Upper lobe of left lung (tissue), 6 donors: Measurements from ENCODE around the gene SAMMSON. TPM values are rescaled to one million over a fixed set of nuclear protein-coding genes. Genes with fewer than 3 reads are reported as not detected.

ENCODE experiments used
- ATAC-seq, 2 donors: fragments of 200-7000 bp; cut with Tn5 transposase; one replicate each; pipeline ENCODE4 v1.9.1; 2022; ENCODE audit warnings: mild to moderate bottlenecking in 2 of 2, moderate library complexity in 2 of 2; ENCODE audit not compliant: low FRiP score in 2 of 2
- DNase-seq, 2 donors: peaks; one replicate each; pipeline ENCODE4 v3.0.0-alpha.2; 2019 to 2020
- H3K27ac ChIP-seq, 4 donors: fragments of 200-600 bp; sonication (generic); one replicate each; pipeline ENCODE4 v1.5.1; 2016 to 2019
- H3K27me3 ChIP-seq, 4 donors: fragments of 200-600 bp; sonication (generic); one replicate each; pipeline ENCODE4 v1.5.1; 2017 to 2019
- H3K36me3 ChIP-seq, 4 donors: fragments of 200-600 bp; sonication (generic); one replicate each; pipeline ENCODE4 v1.5.1; 2016 to 2019
- H3K4me1 ChIP-seq, 4 donors: fragments of 200-600 bp; sonication (generic); one replicate each; pipeline ENCODE4 v1.5.1; 2018 to 2019
- H3K4me3 ChIP-seq, 4 donors: fragments of 200-600 bp; sonication (generic); one replicate each; pipeline ENCODE4 v1.5.1; 2017 to 2019; ENCODE audit warnings: mild to moderate bottlenecking in 2 of 4, moderate library complexity in 1 of 4
- H3K9me3 ChIP-seq, 4 donors: fragments of 200-600 bp; sonication (generic); one replicate each; pipeline ENCODE4 v1.5.1; 2018 to 2019
- CTCF ChIP-seq, 6 experiments: fragments of 450-650 bp in 4 of 6; fragments of 200-600 bp in 2 of 6; sonication (generic) in 2 of 6; IDR thresholded peaks; one replicate each; pipeline ENCODE4 v1.5.1; 2016 to 2019; ENCODE audit warnings: antibody characterized with exemption in 6 of 6
- EP300 ChIP-seq, 4 donors: sonication (generic); formaldehyde crosslinking; IDR thresholded peaks; one replicate each; pipeline ENCODE4 v1.5.1; 2017; ENCODE audit warnings: antibody characterized with exemption in 4 of 4, control low read depth in 2 of 4
- POLR2A ChIP-seq, 4 donors: fragments of 450-650 bp; IDR thresholded peaks; one replicate each; pipeline ENCODE4 v1.5.1; 2016 to 2017; ENCODE audit warnings: antibody characterized with exemption in 4 of 4, mild to moderate bottlenecking in 2 of 4
- POLR2AphosphoS5 ChIP-seq, 2 donors: sonication (generic); formaldehyde crosslinking; IDR thresholded peaks; one replicate each; pipeline ENCODE4 v1.5.1; 2017; ENCODE audit warnings: antibody characterized with exemption in 2 of 2
- WGBS, 2 donors: methylation state at CpG; one replicate each; pipeline ENCODE4 v1.1.5; 2017 to 2018; 5-methylcytosine and 5-hydroxymethylcytosine counted together
- total RNA-seq, 6 donors: library from RNA; depleted of rRNA in 4 of 6; stranded (reverse); fragments of >200 nt in 4 of 6; gene quantifications; one replicate each; pipeline versions ENCODE4 v1.1.0 to v1.2.1, GENCODE V29; 2016 to 2021
- donor health status: DM: no; HTN: no; CAD: no; lungs with moderate emphysema.
- donor health status: DM: no; HTN: yes; CAD: no; lungs with severe emphysema.

Gene SAMMSON
- total RNA-seq, 6 donors from 2014 or later, result 0.30 TPM; not detected in 5

- ATAC-seq, result no peak
- no peak overlapping the region for H3K27ac ChIP-seq
- TF ChIP-seq POLR2A (IDR thresholded peaks at IDR 0.05) (no peak), CTCF (IDR thresholded peaks at IDR 0.05) (no peak), EP300 (IDR thresholded peaks at IDR 0.05) (no peak), POLR2AphosphoS5 (IDR thresholded peaks at IDR 0.05) (no peak)
Measured at GRCh38 chr3:70114431-70114830, 114.9 kb downstream of the SAMMSON start.

GRCh38 chr3:70119879-70120278 is 120.3 kb downstream of the SAMMSON start:
- WGBS, 2 donors, result 81 to 83% methylated on average over 2 of the region's 2 CpGs
- no peak for DNase-seq
- H3K36me3 ChIP-seq, result no peaks in the 10 kb centered on the region
- TF ChIP-seq POLR2AphosphoS5 (IDR thresholded peaks at IDR 0.05) (no peak), EP300 (IDR thresholded peaks at IDR 0.05) (no peak), CTCF (IDR thresholded peaks at IDR 0.05) (no peak), POLR2A (IDR thresholded peaks at IDR 0.05) (no peak)
- H3K27ac ChIP-seq, result no peak overlapping the region
- H3K4me1 ChIP-seq, result no peaks in the 10 kb centered on the region
- H3K4me3 ChIP-seq, result no peak overlapping the region
- no peak for ATAC-seq
- no peaks in the 10 kb centered on the region for H3K27me3 ChIP-seq
- H3K9me3 ChIP-seq, result no peaks in the 10 kb centered on the region

More at GRCh38 chr3:70114431-70114830, 114.9 kb downstream of the SAMMSON start:
- no peak for DNase-seq
- H3K4me3 ChIP-seq, result no peak overlapping the region
- H3K4me1 ChIP-seq, result no peaks in the 10 kb centered on the region
- H3K27me3 ChIP-seq, result no peaks in the 10 kb centered on the region
- H3K36me3 ChIP-seq, result no peaks in the 10 kb centered on the region
- H3K9me3 ChIP-seq, result no peaks in the 10 kb centered on the region
- 65 to 83% methylated on average over 1 of the region's 1 CpG for WGBS, 2 donors
